COLO668 (cell line): ENCODE data around the gene SPTBN1.

ENCODE experiments used
- DNase-seq: peaks from one replicate; lab custom pipeline; 2025; ENCODE audit not compliant: unreplicated experiment; lab: John Stamatoyannopoulos, UW

The SPTBN1 gene

GRCh38 chr2:54432251-54433015, 23.7 kb upstream of the SPTBN1 start:
- DNase-seq, result no peak

DNA sequence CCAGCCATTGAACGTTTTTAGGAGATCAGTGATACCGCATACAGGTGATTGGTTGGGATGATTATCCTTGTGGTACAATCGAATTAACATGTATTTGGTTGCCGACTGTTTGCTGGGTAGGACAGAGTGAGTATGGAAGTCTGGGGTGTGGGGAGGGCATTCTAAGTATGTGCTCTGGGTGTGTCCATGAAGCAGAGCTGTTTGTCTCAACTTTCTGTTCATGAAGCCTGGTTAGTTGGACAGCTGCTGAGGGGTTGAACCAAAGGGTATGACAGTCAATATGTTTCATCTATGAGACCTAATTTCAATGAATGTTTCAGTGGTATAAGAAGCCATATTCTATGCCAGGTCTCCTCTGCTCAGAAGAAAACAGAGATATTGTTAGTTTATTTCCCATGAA, 21.9 kb upstream of the SPTBN1 start:
- no peak for DNase-seq

GRCh38 chr2:54434711-54435110, 21.4 kb upstream of the SPTBN1 start:
- DNase-seq, result no peak

DNA sequence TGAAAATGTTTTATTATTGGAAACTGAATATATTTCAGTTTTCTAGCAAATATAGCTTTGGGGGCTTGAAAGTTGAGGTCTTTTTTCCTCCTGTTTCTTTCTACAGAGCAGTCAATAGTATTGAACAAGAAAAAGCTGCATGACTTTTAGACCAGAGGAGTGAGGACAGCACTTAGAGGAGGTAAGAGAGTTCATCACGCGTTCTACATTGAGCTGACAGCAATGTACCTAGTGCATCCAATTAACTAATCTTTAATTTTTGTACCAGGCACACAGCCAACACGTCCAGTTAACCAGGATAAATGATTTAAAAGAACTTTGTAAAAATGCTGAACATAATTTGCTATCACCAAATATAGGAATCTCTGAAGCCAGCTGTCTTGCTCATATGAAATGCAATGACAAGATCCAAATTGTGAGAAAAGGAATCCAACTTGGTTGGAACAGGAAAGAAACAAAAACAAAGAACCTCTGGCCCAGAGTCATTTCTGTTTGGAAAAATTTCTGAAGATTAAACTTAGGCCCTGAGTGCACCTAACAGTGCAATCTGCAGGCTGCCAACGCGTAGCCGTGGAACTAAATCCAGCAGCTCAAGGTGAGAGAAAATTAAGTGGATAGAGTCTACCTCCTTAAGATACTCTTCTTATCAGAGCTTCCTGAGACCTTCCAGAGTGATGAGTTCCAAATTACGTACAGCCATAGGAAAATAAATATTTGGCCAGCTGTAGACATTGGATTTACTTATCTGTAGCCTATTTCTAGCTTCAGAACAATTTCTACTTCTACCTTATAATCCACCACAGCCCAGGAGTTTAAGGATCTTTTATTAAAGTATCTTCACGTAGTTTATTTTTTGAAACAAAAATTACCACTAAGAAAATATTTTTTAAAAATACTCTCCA, 20.6 kb upstream of the SPTBN1 start:
- DNase-seq, result no peak

DNA sequence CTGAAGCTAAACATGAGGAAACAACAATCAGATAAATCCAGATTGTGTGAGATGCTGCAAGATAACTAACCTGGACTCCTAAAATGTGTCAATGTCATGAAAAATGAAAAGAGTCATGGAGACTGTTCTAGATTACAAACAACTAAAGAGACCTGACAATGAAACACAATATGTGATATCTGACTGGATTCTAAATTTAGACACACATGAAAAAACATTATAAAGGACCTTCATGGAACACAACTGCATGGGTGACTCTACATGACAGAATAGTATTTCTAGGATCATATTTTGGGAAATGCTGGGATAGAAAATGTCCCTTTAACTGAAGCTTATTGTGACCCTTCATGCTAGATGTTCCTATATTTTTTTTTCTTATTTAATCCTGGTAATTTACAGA, 18.5 kb upstream of the SPTBN1 start:
- DNase-seq, result no peak

DNA sequence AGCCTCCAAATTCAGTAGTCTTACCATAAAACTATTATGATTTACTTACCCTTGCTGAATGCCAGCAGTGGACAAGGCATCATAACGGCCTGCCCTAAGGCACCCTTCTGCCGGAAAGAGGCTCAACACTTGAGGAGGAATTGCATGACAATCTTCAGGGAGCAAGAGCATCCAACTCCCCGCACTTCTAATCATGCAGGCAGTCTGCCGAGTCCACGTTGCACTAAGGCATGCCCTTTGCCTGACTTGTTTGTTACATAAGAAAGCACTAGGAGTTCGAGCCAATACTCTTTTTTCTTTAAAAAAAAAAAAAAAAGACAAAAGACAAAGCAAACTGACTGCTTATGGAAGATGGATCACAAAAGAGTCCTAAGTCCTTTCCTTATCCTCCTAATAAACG, 17.9 kb upstream of the SPTBN1 start:
- DNase-seq, result no peak

GRCh38 chr2:54439582-54439981, 16.5 kb upstream of the SPTBN1 start:
- DNase-seq, result no peak

DNA sequence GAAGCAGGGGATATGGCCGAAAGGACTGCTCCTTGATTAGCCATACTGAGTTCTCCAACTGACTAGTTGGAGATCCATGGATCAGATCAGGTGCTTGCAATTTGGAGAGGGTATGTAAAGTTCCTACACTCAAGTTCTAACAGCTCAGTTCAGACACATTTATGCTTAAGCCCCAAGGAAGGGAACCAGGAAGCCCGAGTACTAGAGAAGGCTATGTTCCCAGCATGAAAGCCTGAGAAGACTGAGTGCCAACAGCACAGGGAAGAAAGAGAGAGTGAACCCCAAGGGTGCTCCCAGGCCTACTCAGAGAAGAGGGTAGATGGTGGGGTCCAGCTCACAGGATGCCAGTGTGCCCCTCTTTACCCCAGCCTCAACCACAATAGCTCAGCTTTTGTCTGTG, 16.1 kb upstream of the SPTBN1 start:
- no peak for DNase-seq

DNA sequence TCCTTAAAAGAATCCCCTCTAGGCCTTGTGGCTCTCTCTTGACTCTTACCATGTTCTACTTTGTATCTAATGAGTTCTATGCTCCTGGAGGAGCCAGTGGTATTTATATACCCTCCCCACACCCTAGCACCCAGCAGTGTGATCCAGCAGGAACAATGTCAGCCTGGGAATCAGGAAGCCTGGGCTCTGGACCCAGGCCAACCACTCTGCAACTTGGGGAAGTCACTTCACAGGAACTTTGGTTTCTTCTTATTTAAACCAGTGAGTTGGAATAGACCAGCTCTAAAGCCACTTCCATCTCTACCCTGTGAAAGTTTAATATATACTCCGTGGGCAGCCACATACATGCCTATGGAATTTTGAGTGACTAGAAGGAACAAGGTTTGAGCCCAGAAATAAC, 11.6 kb upstream of the SPTBN1 start:
- no peak for DNase-seq

DNA sequence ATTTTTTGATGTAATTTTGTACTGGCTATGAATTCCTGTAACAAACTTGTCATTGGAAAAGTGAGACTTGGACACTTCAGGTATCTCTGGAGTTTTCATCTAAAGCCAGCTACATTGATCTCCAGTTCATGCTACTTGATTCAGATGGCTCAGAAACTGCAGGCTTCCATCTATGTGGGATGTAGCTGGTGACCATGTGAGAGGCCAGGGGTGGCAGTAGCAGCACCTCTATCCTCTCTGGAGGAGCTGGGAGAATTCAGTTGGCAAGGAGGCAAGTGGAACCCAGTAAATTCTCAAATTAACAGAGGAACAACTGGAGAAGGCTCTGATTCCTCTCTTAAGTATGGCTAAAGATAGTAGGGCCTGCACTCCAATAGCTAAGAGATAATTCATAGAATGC, 10.0 kb upstream of the SPTBN1 start:
- no peak for DNase-seq

DNA sequence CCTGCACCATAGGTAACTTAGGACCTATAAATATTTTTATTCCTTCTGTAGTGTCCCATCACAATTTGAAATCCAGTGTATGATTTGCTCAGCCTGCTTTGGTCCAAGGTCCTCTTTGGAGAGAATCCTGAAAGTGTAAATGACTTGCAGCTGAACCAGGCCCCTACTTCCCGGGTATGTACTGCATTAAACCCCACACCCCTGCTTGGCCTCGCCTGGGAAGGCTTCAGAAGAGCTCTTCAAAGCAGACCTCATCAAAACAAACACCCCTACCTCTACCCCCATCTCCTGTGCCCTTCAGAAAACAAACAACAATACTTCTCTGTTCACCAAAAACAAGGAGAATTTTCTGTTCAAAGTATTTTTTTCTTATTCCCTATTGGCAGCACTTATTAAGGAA, 9.5 kb upstream of the SPTBN1 start:
- no peak for DNase-seq

GRCh38 chr2:54454548-54455130, 1.5 kb upstream of the SPTBN1 start:
- no peak for DNase-seq

DNA sequence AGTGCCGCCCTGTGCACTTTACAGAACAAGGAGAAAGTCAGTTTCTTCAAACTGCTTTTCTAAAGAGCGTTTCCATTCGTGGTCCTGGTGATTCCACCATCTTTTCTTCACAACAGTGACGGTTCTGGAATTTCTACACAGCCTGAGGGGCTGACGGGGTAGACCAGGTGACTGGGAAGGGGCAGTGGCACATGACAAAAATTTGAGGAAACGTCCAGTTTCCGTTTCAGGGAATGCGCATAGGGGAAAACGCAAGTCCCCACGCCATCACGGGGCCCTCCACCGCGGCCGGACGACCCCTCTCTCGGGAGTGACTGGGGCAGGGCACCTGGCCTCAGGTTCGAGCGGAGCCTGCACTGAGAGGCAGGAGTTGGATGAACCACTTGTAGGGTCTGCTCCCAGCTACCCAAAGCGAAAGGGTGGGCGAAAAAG, 980 bp upstream of the SPTBN1 start:
- peak; percentile 35 for DNase-seq

DNA sequence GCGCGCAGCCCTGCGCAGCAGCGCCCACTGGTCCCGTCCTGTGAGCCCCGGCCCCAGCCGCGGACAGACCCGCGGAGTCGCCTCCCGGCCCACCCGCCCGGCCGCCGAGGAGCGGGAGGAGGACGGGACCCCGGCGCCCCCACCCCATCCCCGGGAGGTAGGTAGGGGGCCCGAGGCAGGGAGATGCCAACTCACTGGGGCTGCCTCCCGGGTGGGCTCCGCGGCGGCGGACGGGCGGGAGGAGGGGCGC, 160 bp downstream of the SPTBN1 start:
- DNase-seq, result no peak

DNA sequence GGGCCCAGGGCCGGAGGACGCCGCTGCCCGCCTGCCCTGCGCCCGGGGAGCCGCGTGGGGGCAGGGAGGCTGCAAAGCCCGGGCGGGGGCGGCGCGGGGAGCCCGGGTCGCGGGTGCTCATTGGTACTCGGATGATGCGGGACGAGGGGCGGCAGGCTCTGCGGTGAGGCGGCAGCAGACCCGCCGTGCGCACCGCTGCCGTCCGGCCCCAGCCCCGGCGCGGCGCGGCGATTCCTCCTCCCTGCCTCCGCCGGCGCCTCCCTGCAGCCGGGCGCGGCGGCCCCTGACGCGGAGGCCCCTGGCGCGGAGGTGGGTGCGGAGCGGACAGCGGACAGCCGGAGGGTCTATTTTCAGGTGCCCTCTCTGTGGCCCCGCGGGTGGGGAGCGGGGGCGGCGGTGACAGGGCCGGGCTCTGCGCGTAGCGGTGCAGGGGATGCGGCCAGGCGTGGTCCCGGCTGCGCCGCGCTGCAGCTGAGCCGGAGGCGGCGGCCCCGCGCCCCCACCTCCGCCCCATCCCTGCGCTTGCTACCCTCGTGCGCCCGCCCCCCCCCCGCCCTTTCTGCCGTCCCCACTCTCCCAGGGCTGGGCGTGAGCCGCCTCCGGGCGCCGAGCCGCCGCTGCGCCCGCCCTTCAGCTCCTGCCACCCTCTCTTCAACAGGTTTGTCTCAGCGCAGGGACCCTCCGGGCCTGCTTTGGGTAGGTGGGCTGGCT, 640 bp downstream of the SPTBN1 start:
- peak; percentile 75 for DNase-seq

GRCh38 chr2:54457323-54458023, 1.3 kb downstream of the SPTBN1 start:
- peak; percentile 23 for DNase-seq

DNA sequence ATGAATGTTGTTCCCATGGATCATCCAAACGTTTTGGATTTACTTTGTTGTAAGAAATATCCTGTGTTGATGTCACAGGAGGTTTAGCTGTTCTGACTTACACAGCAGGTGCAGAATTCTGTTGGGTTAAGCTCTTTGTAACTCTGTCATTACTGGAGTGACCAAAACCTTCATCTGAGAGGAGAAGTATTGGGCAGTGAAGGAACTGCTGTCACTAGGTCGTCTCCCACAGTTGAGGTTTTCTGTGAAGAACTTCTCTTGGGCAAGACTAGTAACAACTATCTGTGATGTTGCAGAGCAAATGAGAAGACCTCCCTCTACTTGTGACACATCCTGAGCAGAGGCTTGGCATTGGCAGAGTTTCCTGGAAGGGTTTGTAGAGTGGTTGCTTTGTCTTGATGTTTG, 2.9 kb downstream of the SPTBN1 start:
- no peak for DNase-seq

GRCh38 chr2:54461261-54461660, 5.1 kb downstream of the SPTBN1 start:
- no peak for DNase-seq

DNA sequence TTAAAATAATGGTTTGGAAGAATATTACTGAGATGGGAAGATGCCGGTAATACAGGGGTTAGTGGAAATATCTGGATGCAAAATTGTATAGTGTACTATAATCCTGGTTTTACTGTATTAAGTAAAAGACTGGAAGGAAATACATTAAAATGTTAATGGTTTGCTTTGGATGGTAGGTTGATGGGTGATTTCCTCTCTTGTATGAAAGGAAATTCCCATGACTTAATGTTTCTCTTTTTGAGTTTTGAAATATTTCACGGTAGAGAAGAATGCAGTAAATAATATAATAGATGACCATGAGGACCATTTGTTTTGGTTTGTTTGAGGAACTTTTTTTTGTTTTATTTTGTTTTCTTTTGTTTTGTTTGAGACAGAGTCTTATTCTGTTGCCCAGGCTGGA, 8.2 kb downstream of the SPTBN1 start:
- DNase-seq, result no peak

- DNase-seq, result no peak
These were observed 9.0 kb downstream of the SPTBN1 start for GRCh38 chr2:54465143-54465542.

- no peak for DNase-seq
These were observed 10.7 kb downstream of the SPTBN1 start for GRCh38 chr2:54466870-54467269.
